Hippocampal formation (tissue), 2 donors: ENCODE measurements around the gene CYP1A1.

Source experiments
- DNase-seq, 2 donors: peaks; one replicate each; lab custom pipeline; 2025; lab: John Stamatoyannopoulos, UW

Gene CYP1A1

GRCh38 chr15:74695597-74696397 lies 29.5 kb downstream of the CYP1A1 start, which contains the start of gene EDC3:
TSS of gene EDC3 (minus strand) at chr15:74696024. CDS start at chr15:74675124, 20,900 bp downstream.
- DNase-seq: peak; percentile 66 to 74

GRCh38 chr15:74692327-74692726 lies 33.0 kb downstream of the CYP1A1 start:
- DNase-seq: no peak

- DNase-seq: no peak
Measured at GRCh38 chr15:74683758-74684157, 41.6 kb downstream of the CYP1A1 start.

- DNase-seq: no peak
Measured at GRCh38 chr15:74682954-74683353, 42.4 kb downstream of the CYP1A1 start.

GRCh38 chr15:74680456-74680855 lies 44.9 kb downstream of the CYP1A1 start:
- DNase-seq: no peak

GRCh38 chr15:74676801-74677200 lies 48.5 kb downstream of the CYP1A1 start:
- no peak for DNase-seq

GRCh38 chr15:74674161-74674560 lies 51.2 kb downstream of the CYP1A1 start:
- no peak for DNase-seq

GRCh38 chr15:74669627-74670026 lies 55.7 kb downstream of the CYP1A1 start:
- DNase-seq: no peak
